Panc1 (cell line): Measurements from ENCODE around the gene ADAM22. TPM values are rescaled to one million over a fixed set of nuclear protein-coding genes. Genes with fewer than 3 reads are reported as not detected.

Experiments
- ATAC-seq: fragments of 200-7000 bp; cut with Tn5 transposase; 2 replicates; pipeline ENCODE4 v1.9.1; 2020; ENCODE audit warnings: mild to moderate bottlenecking, moderate library complexity
- BruUV-seq: library from RNA; stranded (reverse); fragments of 400-500 nt; replicated peaks from 2 replicates; lab custom pipeline; 2021; lab: Mats Ljungman, UMichigan
- CTCF ChIA-PET: fragments of 300-600 bp; sonication (Branson Sonifier 250); formaldehyde crosslinking; loops from one replicate; lab custom pipeline; 2022; ENCODE audit warnings: antibody characterized with exemption; lab: Charles Lee
- POLR2A ChIA-PET: fragments of 300-600 bp; sonication (Branson Sonifier 250); formaldehyde crosslinking; loops from one replicate; lab custom pipeline; 2022; ENCODE audit warnings: antibody characterized with exemption; lab: Charles Lee
- DNase-seq: peaks from one replicate; pipeline ENCODE4 v3.0.0-alpha.2; 2010; ENCODE audit warnings: low read depth, low spot score
- H3K27ac ChIP-seq: 2 replicates; pipeline ENCODE4 v1.5.1; 2011; ENCODE audit warnings: mild to moderate bottlenecking, low read length, inconsistent platforms
- H3K27me3 ChIP-seq: fragments of 200-500 bp; sonication (Bioruptor generic); 2 replicates; pipeline ENCODE4 v1.6.0; 2014; ENCODE audit warnings: low read length, inconsistent platforms; ENCODE audit not compliant: control insufficient read depth, insufficient read depth
- H3K36me3 ChIP-seq: fragments of 200-500 bp; sonication (Bioruptor generic); 2 replicates; pipeline ENCODE4 v1.5.1; 2014; ENCODE audit warnings: inconsistent platforms, mild to moderate bottlenecking, low read length, moderate library complexity; ENCODE audit not compliant: control insufficient read depth, insufficient read depth
- H3K4me1 ChIP-seq: 2 replicates; pipeline ENCODE4 v1.5.1; 2011; ENCODE audit warnings: inconsistent platforms, mild to moderate bottlenecking, low read length, moderate library complexity; ENCODE audit not compliant: control insufficient read depth, insufficient read depth
- H3K4me3 ChIP-seq, 2 experiments: 2 replicates each; pipeline ENCODE4 v1.5.1; 2011 to 2012; ENCODE audit warnings: low read depth in 2 of 2, low read length in 2 of 2, mild to moderate bottlenecking in 2 of 2, inconsistent platforms in 1 of 2, moderate library complexity in 1 of 2
- H3K9me3 ChIP-seq: fragments of 200-500 bp; sonication (Bioruptor generic); 2 replicates; pipeline ENCODE4 v1.5.1; 2014; ENCODE audit warnings: low read depth, mild to moderate bottlenecking, inconsistent platforms, low read length, moderate library complexity; ENCODE audit not compliant: control insufficient read depth, insufficient read depth
- CTCF ChIP-seq: fragments of 450-650 bp; IDR thresholded peaks from 2 replicates; pipeline ENCODE4 v1.5.1; 2017; ENCODE audit warnings: mild to moderate bottlenecking
- POLR2AphosphoS5 ChIP-seq: IDR thresholded peaks from 2 replicates; pipeline ENCODE4 v1.6.1; 2012; ENCODE audit warnings: mild to moderate bottlenecking, low read depth, low read length, moderate library complexity
- REST ChIP-seq, 2 experiments: IDR thresholded peaks; 2 replicates each; pipeline ENCODE4 v1.6.1; 2011 to 2012; ENCODE audit warnings: low read depth in 2 of 2, control low read depth in 1 of 2, low read length in 1 of 2, mild to moderate bottlenecking in 1 of 2, moderate library complexity in 1 of 2; ENCODE audit not compliant: insufficient read depth in 1 of 2
- SIN3A ChIP-seq: IDR thresholded peaks from 2 replicates; pipeline ENCODE4 v1.6.1; 2012; ENCODE audit warnings: low read depth, mild to moderate bottlenecking, low read length, moderate library complexity, borderline replicate concordance; ENCODE audit not compliant: insufficient read depth
- TCF7L2 ChIP-seq: IDR thresholded peaks from 2 replicates; pipeline ENCODE4 v1.6.1; 2011; ENCODE audit warnings: mild to moderate bottlenecking, low read depth, low read length, inconsistent platforms
- in situ Hi-C: cut with HindIII; loops from 2 replicates; pipeline ENCODE4 v1.10.0; 2016; ENCODE audit warnings: low sequenced_read_pairs, low pct_unique_long_range_greater_than_20kb
- intact Hi-C: fragments of 100-400 bp; cut with micrococcal nuclease; formaldehyde crosslinking; loops from one replicate; pipeline ENCODE4 v1.10.0; 2022; ENCODE audit not compliant: unreplicated experiment
- total RNA-seq: library from RNA; stranded (reverse); gene quantifications from one replicate; pipeline ENCODE4 v1.2.1, GENCODE V29; 2021; ENCODE audit not compliant: unreplicated experiment

The ADAM22 gene
- total RNA-seq, 1 experiment from 2014 or later: 4.2 TPM

- peaks cover 4% of the 10 kb centered on the region; the same call in 1 of the 2 replicates for H3K9me3 ChIP-seq
- in situ Hi-C loops (no loop called here), intact Hi-C loops (no loop called here)
- POLR2A ChIA-PET: no interaction called here
- H3K36me3 ChIP-seq: no peaks in the 10 kb centered on the region
- CTCF ChIA-PET: no interaction called here
- ATAC-seq: no peak
- no peak overlapping the region for H3K4me3 ChIP-seq
- no peaks in the 10 kb centered on the region for H3K27me3 ChIP-seq
- TF ChIP-seq TCF7L2 (no peak), POLR2AphosphoS5 (no peak), SIN3A (no peak), REST (IDR thresholded peaks at IDR 0.05; ENCODE audit: insufficient read depth in 1 of 2, low read depth in 2 of 2, low read length in 1 of 2) (no peak), CTCF (no peak)
- H3K4me1 ChIP-seq: peaks cover 6% of the 10 kb centered on the region
- DNase-seq: no peak
- H3K27ac ChIP-seq: no peak overlapping the region
- no TSS peak for BruUV-seq
Measured at GRCh38 chr7:88226201-88226600, 292.1 kb downstream of the ADAM22 start.

- H3K36me3 ChIP-seq: no peaks in the 10 kb centered on the region
- DNase-seq: peak; percentile 74
- ATAC-seq: peak; percentile 93
- intact Hi-C loops (no loop called here), in situ Hi-C loops (no loop called here)
- CTCF ChIA-PET: no interaction called here
- BruUV-seq: no TSS peak
- no peaks in the 10 kb centered on the region for H3K27me3 ChIP-seq
- POLR2A ChIA-PET: no interaction called here
- H3K4me1 ChIP-seq: peaks cover 6% of the 10 kb centered on the region
- no peak overlapping the region for H3K27ac ChIP-seq
- H3K9me3 ChIP-seq: peaks cover 4% of the 10 kb centered on the region; the same call in 1 of the 2 replicates
- no peak overlapping the region for H3K4me3 ChIP-seq
- TF ChIP-seq REST (IDR thresholded peaks at IDR 0.05; ENCODE audit: insufficient read depth in 1 of 2, low read depth in 2 of 2, low read length in 1 of 2) (no peak), SIN3A (no peak), CTCF (no peak), TCF7L2 (no peak), POLR2AphosphoS5 (no peak)
Measured at GRCh38 chr7:88226886-88227516, 292.9 kb downstream of the ADAM22 start.
